Measurements from ENCODE around the gene FGD3.

GRCh38 chr9:93010056-93010455 lies 62.7 kb downstream of the FGD3 start:
- TF ChIP-seq CTCF (IDR thresholded peaks at IDR 0.05) (no peak), PBX3 (IDR thresholded peaks at IDR 0.05) (no peak), KDM1A (IDR thresholded peaks at IDR 0.05; ENCODE audit: low read depth) (no peak), FOSL2 (IDR thresholded peaks at IDR 0.05) (no peak), FOSL2 (CRISPR knock-in tag; IDR thresholded peaks at IDR 0.05) (no peak), RFX5 (IDR thresholded peaks at IDR 0.05) (no peak), POLR2AphosphoS2 (conservative IDR thresholded peaks at IDR 0.05; ENCODE audit: low read length) (no peak), EP300 (IDR thresholded peaks at IDR 0.05) (no peak), BHLHE40 (IDR thresholded peaks at IDR 0.05; ENCODE audit: low read depth, low read length) (no peak), POLR2A (IDR thresholded peaks at IDR 0.05; ENCODE audit: low read length) (no peak)

Measured in A549 (cell line).